ES-I3 (cell line): Measurements from ENCODE around the gene SMIM7.

Experiments
- H3K36me3 ChIP-seq: 2 replicates; pipeline ENCODE4 v1.6.1; 2013; ENCODE audit warnings: mild to moderate bottlenecking, low read length, control low read depth, moderate library complexity; ENCODE audit not compliant: insufficient read depth
- H3K4me1 ChIP-seq: 2 replicates; pipeline ENCODE4 v1.6.1; 2013; ENCODE audit warnings: mild to moderate bottlenecking, control low read depth, low read length; ENCODE audit not compliant: insufficient read depth
- H3K9ac ChIP-seq: 2 replicates; pipeline ENCODE4 v1.6.1; 2013; ENCODE audit warnings: low read depth, mild to moderate bottlenecking, low read length, moderate library complexity
- H3K9me3 ChIP-seq: 2 replicates; pipeline ENCODE4 v1.6.1; 2013; ENCODE audit warnings: mild to moderate bottlenecking, low read length, moderate library complexity; ENCODE audit not compliant: control insufficient read depth, insufficient read depth

Gene SMIM7

DNA sequence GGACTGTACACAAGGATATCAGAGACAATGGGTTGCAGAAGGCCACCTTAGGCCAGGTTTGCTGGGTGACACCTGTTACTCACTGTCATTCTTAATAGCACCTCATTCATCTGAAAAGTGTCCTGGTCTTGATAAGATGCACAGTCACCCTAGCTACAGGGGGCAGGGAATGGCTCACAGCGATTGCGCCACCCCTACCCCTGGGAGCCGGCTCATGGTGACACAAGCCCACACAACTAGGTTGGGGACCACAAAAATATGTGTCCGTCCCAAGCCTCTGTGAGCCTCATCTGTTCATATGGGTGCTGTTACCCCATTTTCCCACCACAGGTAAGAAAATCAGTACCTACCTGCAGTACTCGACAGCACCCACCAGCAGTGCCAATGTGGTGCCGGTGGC, 55.3 kb downstream of the SMIM7 start:
- no peaks in the 10 kb centered on the region for H3K9me3 ChIP-seq
- H3K36me3 ChIP-seq: no peaks in the 10 kb centered on the region
- H3K9ac ChIP-seq: no peak overlapping the region
- H3K4me1 ChIP-seq: no peaks in the 10 kb centered on the region

DNA sequence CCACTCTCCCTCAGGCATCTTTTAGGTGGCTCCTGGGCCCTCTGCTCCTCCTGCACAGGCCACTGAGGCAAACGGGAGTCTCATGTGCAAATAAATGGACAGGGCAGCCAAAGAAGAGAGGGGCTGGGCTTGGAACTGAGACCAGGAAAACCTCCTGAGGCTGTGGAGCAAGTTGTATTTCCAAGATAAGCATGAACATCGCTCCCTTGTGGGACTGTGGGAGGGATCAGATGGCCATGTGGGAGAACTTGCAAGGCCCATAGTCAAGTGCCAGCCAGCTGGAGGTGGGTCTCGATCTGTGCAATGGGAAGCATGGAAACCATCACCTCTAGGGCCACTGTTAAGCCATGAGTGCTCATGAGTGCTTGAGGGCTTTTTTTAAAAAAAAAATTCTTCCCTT, 56.9 kb downstream of the SMIM7 start:
- Histone ChIP-seq H3K9me3 (no peaks in the 10 kb centered on the region), H3K36me3 (no peaks in the 10 kb centered on the region), H3K9ac (no peak overlapping the region), H3K4me1 (no peaks in the 10 kb centered on the region)

DNA sequence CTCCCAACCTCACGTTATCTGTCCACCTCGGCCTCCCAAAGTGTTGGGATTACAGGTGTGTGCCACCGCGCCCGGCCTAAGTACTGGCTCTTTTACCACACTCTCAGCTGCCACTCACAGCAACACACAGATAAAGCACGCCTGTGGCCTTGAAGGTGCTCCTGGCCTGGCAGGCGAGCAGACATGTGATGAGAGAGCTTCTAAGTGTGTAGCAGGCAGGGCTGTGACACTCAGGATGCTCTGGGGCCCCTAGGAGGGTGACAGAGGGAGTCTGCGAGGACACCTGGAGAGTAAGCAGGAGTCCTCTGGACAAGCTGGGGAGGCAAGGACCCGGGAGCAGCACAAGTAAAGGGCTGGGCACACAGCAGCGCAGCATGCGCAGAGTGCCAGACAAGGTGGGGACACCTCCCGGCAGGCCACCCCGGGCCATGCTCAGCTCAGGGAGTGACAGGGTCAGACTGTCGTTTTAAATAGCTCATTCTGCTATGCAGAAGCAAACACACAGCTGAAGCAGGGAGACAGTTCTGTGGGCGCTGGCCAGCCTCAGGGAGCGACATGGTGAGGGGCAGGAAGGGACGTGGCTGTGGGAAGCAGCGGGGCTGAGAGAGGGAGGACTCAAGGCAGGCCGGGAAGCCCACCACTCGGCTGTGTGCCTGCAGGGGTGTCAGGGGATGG, 58.4 kb downstream of the SMIM7 start:
- H3K36me3 ChIP-seq: no peaks in the 10 kb centered on the region
- H3K9me3 ChIP-seq: no peaks in the 10 kb centered on the region
- H3K4me1 ChIP-seq: no peaks in the 10 kb centered on the region
- H3K9ac ChIP-seq: no peak overlapping the region

DNA sequence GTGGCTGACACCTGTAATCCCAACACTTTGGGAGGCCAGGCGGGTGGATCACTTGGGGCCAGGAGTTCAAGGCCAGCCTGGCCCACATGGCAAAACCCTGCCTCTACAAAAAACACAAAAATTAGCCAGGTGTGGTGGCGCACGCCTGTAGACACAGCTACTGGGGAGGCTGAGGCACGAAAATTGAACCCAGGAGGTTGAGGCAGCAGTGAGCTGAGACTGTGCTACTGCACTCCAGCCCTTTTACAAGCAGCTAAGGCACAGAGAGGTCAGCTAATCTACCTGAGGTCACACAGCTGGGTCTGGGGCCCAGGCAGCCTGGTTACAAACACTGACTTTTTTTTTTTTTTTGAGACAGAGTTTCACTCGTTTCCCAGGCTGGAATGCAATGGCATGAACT, 59.1 kb downstream of the SMIM7 start:
- Histone ChIP-seq H3K9me3 (no peaks in the 10 kb centered on the region), H3K4me1 (no peaks in the 10 kb centered on the region), H3K9ac (no peak overlapping the region), H3K36me3 (no peaks in the 10 kb centered on the region)

DNA sequence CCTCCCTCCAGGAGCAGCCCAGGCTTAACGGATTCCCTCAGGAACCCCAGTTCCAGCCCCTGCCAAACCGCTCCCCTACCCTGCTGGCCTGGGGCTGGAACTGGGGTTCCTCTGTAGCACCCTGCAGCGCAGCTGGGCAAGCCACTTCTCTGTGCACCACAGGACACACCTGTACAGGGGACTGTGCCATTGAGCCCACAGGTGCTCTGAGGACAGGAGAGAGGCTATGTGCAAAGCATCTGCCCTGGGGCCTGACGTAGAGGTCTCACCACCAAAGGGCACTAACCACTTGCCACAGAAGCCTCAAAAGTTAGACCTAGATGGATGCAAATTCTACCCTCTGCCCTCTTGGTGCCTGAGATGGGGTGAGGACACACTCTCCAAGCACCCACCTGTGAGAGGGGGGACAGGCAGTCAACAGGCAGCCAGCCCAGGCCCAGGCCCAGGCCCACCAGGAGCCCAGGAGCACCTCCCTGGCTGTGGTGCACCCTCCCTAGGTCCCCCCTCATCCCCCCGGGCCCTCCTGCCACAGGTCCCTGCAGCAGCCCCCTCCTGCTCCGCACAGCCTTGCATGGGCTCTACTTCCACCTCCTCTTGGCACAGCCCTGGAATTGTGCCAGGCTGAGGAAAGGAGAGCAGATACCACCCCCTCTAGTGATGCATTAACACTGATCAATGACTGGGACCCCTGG, 60.1 kb downstream of the SMIM7 start:
- no peaks in the 10 kb centered on the region for H3K9me3 ChIP-seq
- H3K4me1 ChIP-seq: no peaks in the 10 kb centered on the region
- H3K9ac ChIP-seq: no peak overlapping the region
- H3K36me3 ChIP-seq: 0 out of 2 replicates have a peak, but pooled peaks cover 2% of the 10 kb centered on the region

DNA sequence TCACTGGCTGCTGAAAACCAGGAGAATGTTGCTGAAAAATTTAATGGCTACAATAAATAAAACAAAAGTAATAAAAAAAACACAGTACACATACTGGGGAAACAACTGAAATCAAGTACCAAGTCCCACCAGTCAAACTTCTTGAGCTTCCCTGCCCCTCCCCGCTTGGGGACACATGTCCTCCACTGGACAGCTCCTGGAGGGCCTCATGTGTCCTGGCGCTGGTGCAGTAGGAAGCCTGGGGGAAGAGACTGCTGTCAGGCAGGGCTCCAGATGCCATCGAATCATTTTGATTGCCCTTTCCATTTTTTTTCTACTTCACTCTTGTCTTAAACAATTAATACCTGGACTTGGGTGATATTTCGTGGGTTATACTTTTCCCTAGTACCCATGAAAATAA, 61.1 kb downstream of the SMIM7 start:
- H3K36me3 ChIP-seq: 0 out of 2 replicates have a peak, but pooled peaks cover 2% of the 10 kb centered on the region
- H3K9me3 ChIP-seq: no peaks in the 10 kb centered on the region
- no peaks in the 10 kb centered on the region for H3K4me1 ChIP-seq
- H3K9ac ChIP-seq: no peak overlapping the region

DNA sequence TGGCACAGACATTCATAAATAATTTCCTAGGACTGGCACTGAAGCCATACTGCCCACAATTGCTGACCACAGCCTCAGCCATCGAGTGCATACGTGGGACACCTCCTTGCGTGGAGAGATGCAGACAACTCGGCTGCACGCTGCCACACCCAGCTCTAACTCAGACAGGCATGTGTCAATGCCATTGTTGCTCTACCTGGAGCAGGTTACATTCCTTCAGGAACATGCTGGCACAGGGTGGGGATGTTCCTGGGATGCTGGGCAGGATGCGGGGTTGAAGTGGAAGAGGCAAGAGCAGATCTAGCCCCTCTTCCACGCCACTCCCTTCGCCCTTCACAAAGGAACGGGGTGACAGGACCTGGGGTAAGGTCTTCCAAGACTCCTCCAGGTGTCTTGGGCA, 63.5 kb downstream of the SMIM7 start:
- Histone ChIP-seq H3K9ac (no peak overlapping the region), H3K9me3 (no peaks in the 10 kb centered on the region), H3K36me3 (0 out of 2 replicates have a peak, but pooled peaks cover 2% of the 10 kb centered on the region), H3K4me1 (no peaks in the 10 kb centered on the region; the same call in 1 of the 2 replicates)
